ENCODE results near the gene PSEN1. TPM values are rescaled to one million over a fixed set of nuclear protein-coding genes. Genes with fewer than 3 reads are reported as not detected.

The PSEN1 gene
- total and polyA plus RNA-seq, 10 of the 15 experiments (the other 5 are each of a cell fraction or from before 2014, with no cell fraction given) = 8.9 to 32.3 (median 21.8) TPM

DNA sequence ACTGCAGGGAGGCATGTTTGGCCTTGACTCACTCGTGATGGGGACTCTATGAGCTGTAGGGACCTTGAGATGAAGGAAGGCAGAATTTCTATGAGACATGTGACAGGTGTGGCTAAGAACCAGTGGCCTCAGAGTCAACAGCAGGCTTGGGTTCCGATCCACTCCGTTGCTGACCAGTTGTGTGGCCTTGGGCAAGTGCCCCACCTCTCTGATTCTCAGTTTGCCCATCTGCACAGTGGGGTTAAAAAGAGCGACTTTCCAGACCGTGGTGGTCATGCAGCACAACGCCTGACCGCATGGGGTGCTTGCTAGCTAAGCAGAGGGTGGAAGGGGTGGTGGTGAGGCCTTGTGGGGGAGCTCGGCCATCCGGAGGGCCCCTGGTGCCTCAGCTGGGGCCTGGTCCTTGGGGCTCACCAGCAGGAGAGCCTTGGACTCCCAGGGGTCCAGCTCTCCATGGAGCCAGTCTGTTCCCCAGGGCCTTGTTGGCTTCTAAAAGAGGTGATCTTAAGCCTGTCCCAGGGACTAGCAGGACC lies 119.5 kb downstream of the PSEN1 start:
- ATAC-seq = peak; percentile 64
- WGBS (ENCODE audit: insufficient coverage, insufficient replicate concordance, low lambda C conversion rate, missing lambda C conversion rate) = 77% methylated on average over 9 of the region's 9 CpGs
- H2AFZ ChIP-seq (ENCODE audit: control insufficient read depth, low read depth, low read length) = no peak overlapping the region

More for the DNA sequence above, 119.5 kb downstream of the PSEN1 start:
- Histone ChIP-seq H3K36me3 (ENCODE audit: control insufficient read depth in 2 of 2, insufficient read depth in 2 of 2, low read length in 1 of 2) (no peaks in the 10 kb centered on the region; a peak in 1 of 4 replicates), H3K4me2 (ENCODE audit: control insufficient read depth, insufficient read depth) (no peak overlapping the region), H4K20me1 (ENCODE audit: control insufficient read depth, insufficient read depth) (no peaks in the 10 kb centered on the region), H3K79me2 (ENCODE audit: control insufficient read depth, insufficient read depth, low read length) (no peaks in the 10 kb centered on the region), H3K9ac (ENCODE audit: control insufficient read depth, insufficient read depth, low read length) (no peak overlapping the region), H3K4me1 (ENCODE audit: control insufficient read depth, insufficient read depth, low read length) (no peaks in the 10 kb centered on the region; the same call in 1 of the 2 replicates), H3K9me3 (replicated peaks; ENCODE audit: control insufficient read depth, insufficient read depth, low read length) (no peaks in the 10 kb centered on the region), H3K27me3 (replicated peaks in 1 of 2; ENCODE audit: control insufficient read depth in 2 of 2, insufficient read depth in 2 of 2, low read length in 1 of 2) (no peaks in the 10 kb centered on the region), H3K27ac (ENCODE audit: control insufficient read depth, insufficient read depth) (no peak overlapping the region), H3K4me3 (no peak overlapping the region)
- TF ChIP-seq NFIC (IDR thresholded peaks at IDR 0.05; ENCODE audit: low read depth, low read length) (no peak), CBX3 (IDR thresholded peaks at IDR 0.05; ENCODE audit: borderline replicate concordance, low read depth) (no peak), PAX8 (IDR thresholded peaks at IDR 0.05) (no peak), POLR2AphosphoS2 (IDR thresholded peaks at IDR 0.05; ENCODE audit: low read depth, low read length) (no peak)
- TF ChIP-seq, protein P1, sequence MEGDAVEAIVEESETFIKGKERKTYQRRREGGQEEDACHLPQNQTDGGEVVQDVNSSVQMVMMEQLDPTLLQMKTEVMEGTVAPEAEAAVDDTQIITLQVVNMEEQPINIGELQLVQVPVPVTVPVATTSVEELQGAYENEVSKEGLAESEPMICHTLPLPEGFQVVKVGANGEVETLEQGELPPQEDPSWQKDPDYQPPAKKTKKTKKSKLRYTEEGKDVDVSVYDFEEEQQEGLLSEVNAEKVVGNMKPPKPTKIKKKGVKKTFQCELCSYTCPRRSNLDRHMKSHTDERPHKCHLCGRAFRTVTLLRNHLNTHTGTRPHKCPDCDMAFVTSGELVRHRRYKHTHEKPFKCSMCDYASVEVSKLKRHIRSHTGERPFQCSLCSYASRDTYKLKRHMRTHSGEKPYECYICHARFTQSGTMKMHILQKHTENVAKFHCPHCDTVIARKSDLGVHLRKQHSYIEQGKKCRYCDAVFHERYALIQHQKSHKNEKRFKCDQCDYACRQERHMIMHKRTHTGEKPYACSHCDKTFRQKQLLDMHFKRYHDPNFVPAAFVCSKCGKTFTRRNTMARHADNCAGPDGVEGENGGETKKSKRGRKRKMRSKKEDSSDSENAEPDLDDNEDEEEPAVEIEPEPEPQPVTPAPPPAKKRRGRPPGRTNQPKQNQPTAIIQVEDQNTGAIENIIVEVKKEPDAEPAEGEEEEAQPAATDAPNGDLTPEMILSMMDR (IDR thresholded peaks at IDR 0.05 in 2 of 3, conservative IDR thresholded peaks at IDR 0.05 in 1 of 3; ENCODE audit: control insufficient read depth in 2 of 3, extremely low read depth in 1 of 3, insufficient read depth in 1 of 3, low read depth in 3 of 3, low read length in 3 of 3) = 0 out of 6 replicates have a peak, but pooled peaks of 1 of the 3 experiments have one; percentile 14
- TF ChIP-seq, protein P2, sequence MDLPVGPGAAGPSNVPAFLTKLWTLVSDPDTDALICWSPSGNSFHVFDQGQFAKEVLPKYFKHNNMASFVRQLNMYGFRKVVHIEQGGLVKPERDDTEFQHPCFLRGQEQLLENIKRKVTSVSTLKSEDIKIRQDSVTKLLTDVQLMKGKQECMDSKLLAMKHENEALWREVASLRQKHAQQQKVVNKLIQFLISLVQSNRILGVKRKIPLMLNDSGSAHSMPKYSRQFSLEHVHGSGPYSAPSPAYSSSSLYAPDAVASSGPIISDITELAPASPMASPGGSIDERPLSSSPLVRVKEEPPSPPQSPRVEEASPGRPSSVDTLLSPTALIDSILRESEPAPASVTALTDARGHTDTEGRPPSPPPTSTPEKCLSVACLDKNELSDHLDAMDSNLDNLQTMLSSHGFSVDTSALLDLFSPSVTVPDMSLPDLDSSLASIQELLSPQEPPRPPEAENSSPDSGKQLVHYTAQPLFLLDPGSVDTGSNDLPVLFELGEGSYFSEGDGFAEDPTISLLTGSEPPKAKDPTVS (IDR thresholded peaks at IDR 0.05; ENCODE audit: low read depth, low read length) = no peak
- POLR2A ChIA-PET = no interaction called here
- BruUV-seq (replicated peaks) = no TSS peak
- RAD21 ChIA-PET (ENCODE audit: unreplicated experiment) = interaction anchor here (0.9 kb wide), 1 partner anchor 10 kb away, joined by 3 read pairs; no protein-coding TSS in a partner anchor
- FAIRE-seq (no peak), DNase-seq (ENCODE audit: low read depth, low spot score) (no peak)
- CTCF ChIA-PET = interaction anchor here (0.6 to 1.0 kb wide), 2 partner anchors 24 to 27 kb away, joined by 4 read pairs; no protein-coding TSS in a partner anchor
- in situ Hi-C loops (cut with MboI) = no loop called here
- SMC1A ChIA-PET (ENCODE audit: uncharacterized antibody, unreplicated experiment) = interaction anchor here (1.2 kb wide), 1 partner anchor 34 kb away, joined by 3 read pairs; no protein-coding TSS in a partner anchor
- intact Hi-C loops (cut with micrococcal nuclease; ENCODE audit: unreplicated experiment) = no loop called here

All from GM12878 (cell line).